H9 (cell line): ENCODE measurements around the gene SLC6A18. TPM values are rescaled to one million over a fixed set of nuclear protein-coding genes. Genes with fewer than 3 reads are reported as not detected.

Experiments used
- DNase-seq: peaks from one replicate; pipeline ENCODE4 v3.0.0-alpha.2; 2017
- H2AFZ ChIP-seq: one replicate; pipeline ENCODE4 v1.6.1; 2013; ENCODE audit warnings: mild to moderate bottlenecking, low read length, control low read depth, moderate library complexity
- H2AK5ac ChIP-seq: 2 replicates; pipeline ENCODE4 v1.6.1; 2013; ENCODE audit warnings: low read length, control low read depth, mixed read lengths; ENCODE audit not compliant: insufficient read length
- H2BK120ac ChIP-seq: one replicate; pipeline ENCODE4 v1.6.1; 2013; ENCODE audit warnings: low read depth, mild to moderate bottlenecking, low read length, control low read depth, inconsistent platforms; ENCODE audit not compliant: poor library complexity, severe bottlenecking
- H2BK12ac ChIP-seq: 2 replicates; pipeline ENCODE4 v1.6.1; 2013; ENCODE audit warnings: low read length, control low read depth, mixed read lengths, low read depth; ENCODE audit not compliant: insufficient read length
- H2BK15ac ChIP-seq: 2 replicates; pipeline ENCODE4 v1.6.1; 2013; ENCODE audit warnings: low read depth, low read length, control low read depth
- H2BK20ac ChIP-seq: one replicate; pipeline ENCODE4 v1.6.1; 2013; ENCODE audit warnings: low read depth, mild to moderate bottlenecking, low read length, control low read depth, inconsistent platforms; ENCODE audit not compliant: poor library complexity, severe bottlenecking
- H2BK5ac ChIP-seq: 2 replicates; pipeline ENCODE4 v1.6.1; 2013; ENCODE audit warnings: low read length, control low read depth, mixed read lengths; ENCODE audit not compliant: insufficient read length
- H3K14ac ChIP-seq: 2 replicates; pipeline ENCODE4 v1.6.1; 2013; ENCODE audit warnings: low read length, control low read depth; ENCODE audit not compliant: insufficient read depth
- H3K18ac ChIP-seq: 2 replicates; pipeline ENCODE4 v1.6.1; 2013; ENCODE audit warnings: low read depth, mild to moderate bottlenecking, mixed read lengths, low read length, control low read depth; ENCODE audit not compliant: insufficient read length
- H3K23ac ChIP-seq: 2 replicates; pipeline ENCODE4 v1.6.1; 2013; ENCODE audit warnings: low read length, control low read depth, mixed read lengths, low read depth; ENCODE audit not compliant: insufficient read length
- H3K23me2 ChIP-seq: 2 replicates; pipeline ENCODE4 v1.6.1; 2013; ENCODE audit warnings: low read depth, mild to moderate bottlenecking, mixed read lengths, low read length, control low read depth; ENCODE audit not compliant: insufficient read length, poor library complexity, severe bottlenecking
- H3K27ac ChIP-seq: 2 replicates; pipeline ENCODE4 v1.5.1; 2013; ENCODE audit warnings: low read length, control low read depth, mixed read lengths, low read depth; ENCODE audit not compliant: insufficient read length
- H3K27me3 ChIP-seq: 2 replicates; pipeline ENCODE4 v1.6.1; 2013; ENCODE audit warnings: low read length, control low read depth, inconsistent platforms; ENCODE audit not compliant: insufficient read depth
- H3K4ac ChIP-seq: 2 replicates; pipeline ENCODE4 v1.6.1; 2013; ENCODE audit warnings: low read depth, mild to moderate bottlenecking, control low read depth, inconsistent platforms, low read length, moderate library complexity
- H3K4me1 ChIP-seq: 2 replicates; pipeline ENCODE4 v1.6.1; 2013; ENCODE audit warnings: low read length, control low read depth, inconsistent platforms; ENCODE audit not compliant: insufficient read depth
- H3K4me2 ChIP-seq: 2 replicates; pipeline ENCODE4 v1.6.1; 2013; ENCODE audit warnings: low read length, control low read depth, mixed read lengths; ENCODE audit not compliant: insufficient read length, insufficient read depth
- H3K56ac ChIP-seq: 2 replicates; pipeline ENCODE4 v1.6.1; 2013; ENCODE audit warnings: low read depth, mild to moderate bottlenecking, mixed read lengths, low read length, control low read depth; ENCODE audit not compliant: insufficient read length
- H3K79me1 ChIP-seq: 2 replicates; pipeline ENCODE4 v1.6.1; 2013; ENCODE audit warnings: low read depth, mild to moderate bottlenecking, moderate library complexity, low read length, control low read depth, inconsistent platforms; ENCODE audit not compliant: insufficient read depth, poor library complexity, severe bottlenecking
- H3K79me2 ChIP-seq: 2 replicates; pipeline ENCODE4 v1.6.1; 2013; ENCODE audit warnings: low read length, control low read depth, inconsistent platforms; ENCODE audit not compliant: insufficient read depth
- H3K9ac ChIP-seq: 2 replicates; pipeline ENCODE4 v1.6.1; 2013; ENCODE audit warnings: low read length, control low read depth, mixed read lengths; ENCODE audit not compliant: insufficient read length; ENCODE audit errors: extremely low read depth
- H3K9me3 ChIP-seq: one replicate; pipeline ENCODE4 v1.6.1; 2013; ENCODE audit warnings: low read depth, low read length, inconsistent platforms; ENCODE audit not compliant: control insufficient read depth
- H3T11ph ChIP-seq: one replicate; pipeline ENCODE4 v1.6.1; 2013; ENCODE audit warnings: mild to moderate bottlenecking, low read length, control low read depth, inconsistent platforms
- H4K20me1 ChIP-seq: one replicate; pipeline ENCODE4 v1.6.1; 2013; ENCODE audit not compliant: control insufficient read depth, insufficient read length, insufficient read depth
- H4K5ac ChIP-seq: 2 replicates; pipeline ENCODE4 v1.6.1; 2013; ENCODE audit warnings: low read depth, mild to moderate bottlenecking, mixed read lengths, low read length, control low read depth; ENCODE audit not compliant: insufficient read length
- H4K8ac ChIP-seq: replicated peaks from 2 replicates; pipeline ENCODE4 v1.6.1; 2013; ENCODE audit warnings: low read length, control low read depth, mixed read lengths, low read depth; ENCODE audit not compliant: insufficient read length
- H4K91ac ChIP-seq: 2 replicates; pipeline ENCODE4 v1.6.1; 2013; ENCODE audit warnings: low read depth, mild to moderate bottlenecking, moderate library complexity, mixed read lengths, low read length, control low read depth; ENCODE audit not compliant: insufficient read length
- H3K27ac Mint-ChIP-seq, 3 experiments: 2 replicates in 2 of 3; 3 replicates in 1 of 3; pipeline ENCODE4 v1.8.0; 2020 to 2021; ENCODE audit warnings: mixed read lengths in 3 of 3, mild to moderate bottlenecking in 1 of 3, moderate library complexity in 1 of 3
- H3K27me3 Mint-ChIP-seq: 2 replicates; pipeline ENCODE4 v1.8.0; 2021; ENCODE audit warnings: low read depth, mild to moderate bottlenecking, moderate library complexity, mixed read lengths
- H3K36me3 Mint-ChIP-seq, 3 experiments: 2 replicates in 2 of 3; 3 replicates in 1 of 3; pipeline ENCODE4 v1.8.0; 2020 to 2021; ENCODE audit warnings: low read depth in 3 of 3, mixed read lengths in 3 of 3; ENCODE audit not compliant: insufficient read depth in 1 of 3
- H3K4me1 Mint-ChIP-seq, 2 experiments: 2 replicates each; pipeline ENCODE4 v1.8.0; 2020; ENCODE audit warnings: mixed read lengths in 2 of 2
- H3K4me3 Mint-ChIP-seq, 2 experiments: 2 replicates in 1 of 2; 3 replicates in 1 of 2; pipeline ENCODE4 v1.8.0; 2020 to 2021; ENCODE audit warnings: mild to moderate bottlenecking in 2 of 2, mixed read lengths in 2 of 2, moderate library complexity in 1 of 2
- H3K9me3 Mint-ChIP-seq, 2 experiments: 2 replicates in 1 of 2; 3 replicates in 1 of 2; pipeline ENCODE4 v1.8.0; 2020; ENCODE audit warnings: mild to moderate bottlenecking in 2 of 2, mixed read lengths in 2 of 2, moderate library complexity in 1 of 2
- WGBS: extraction: QIAGEN DNeasy Blood & Tissue Kit; methylation state at CpG from one replicate; pipeline ENCODE4 v1.1.7; 2013; ENCODE audit warnings: missing lambda C conversion rate, low lambda C conversion rate, mixed read lengths; ENCODE audit not compliant: insufficient read length; ENCODE audit errors: extremely low coverage; 5-methylcytosine and 5-hydroxymethylcytosine counted together
- total RNA-seq: library from RNA; stranded (reverse); gene quantifications from 2 replicates; pipeline ENCODE4 v1.2.1, GENCODE V29; 2021
- TF ChIP-seq, protein P1 (sequence below): fragments of 200-600 bp; sonication (generic); conservative IDR thresholded peaks from 3 replicates; pipeline ENCODE4 v1.8.0; 2021; ENCODE audit warnings: antibody characterized with exemption, mild to moderate bottlenecking

SLC6A18 gene
- total RNA-seq, 1 experiment from 2014 or later, result not detected

GRCh38 chr5:1205255-1206180 is 19.7 kb upstream of the SLC6A18 start:
- H2BK15ac ChIP-seq, result no peak overlapping the region

More at GRCh38 chr5:1205255-1206180, 19.7 kb upstream of the SLC6A18 start:
- peak overlapping the region in 1 of 2 experiments; percentile 43; a peak in 2 of 5 replicates for H3K4me3 Mint-ChIP-seq
- no peak overlapping the region for H3K18ac ChIP-seq
- H4K20me1 ChIP-seq, result no peaks in the 10 kb centered on the region
- H3K27me3 ChIP-seq, result no peaks in the 10 kb centered on the region
- no peak overlapping the region for H4K8ac ChIP-seq
- H3K23ac ChIP-seq, result no peak overlapping the region
- H2AK5ac ChIP-seq, result no peak overlapping the region
- H3K79me2 ChIP-seq, result no peaks in the 10 kb centered on the region
- TF ChIP-seq, protein P1, sequence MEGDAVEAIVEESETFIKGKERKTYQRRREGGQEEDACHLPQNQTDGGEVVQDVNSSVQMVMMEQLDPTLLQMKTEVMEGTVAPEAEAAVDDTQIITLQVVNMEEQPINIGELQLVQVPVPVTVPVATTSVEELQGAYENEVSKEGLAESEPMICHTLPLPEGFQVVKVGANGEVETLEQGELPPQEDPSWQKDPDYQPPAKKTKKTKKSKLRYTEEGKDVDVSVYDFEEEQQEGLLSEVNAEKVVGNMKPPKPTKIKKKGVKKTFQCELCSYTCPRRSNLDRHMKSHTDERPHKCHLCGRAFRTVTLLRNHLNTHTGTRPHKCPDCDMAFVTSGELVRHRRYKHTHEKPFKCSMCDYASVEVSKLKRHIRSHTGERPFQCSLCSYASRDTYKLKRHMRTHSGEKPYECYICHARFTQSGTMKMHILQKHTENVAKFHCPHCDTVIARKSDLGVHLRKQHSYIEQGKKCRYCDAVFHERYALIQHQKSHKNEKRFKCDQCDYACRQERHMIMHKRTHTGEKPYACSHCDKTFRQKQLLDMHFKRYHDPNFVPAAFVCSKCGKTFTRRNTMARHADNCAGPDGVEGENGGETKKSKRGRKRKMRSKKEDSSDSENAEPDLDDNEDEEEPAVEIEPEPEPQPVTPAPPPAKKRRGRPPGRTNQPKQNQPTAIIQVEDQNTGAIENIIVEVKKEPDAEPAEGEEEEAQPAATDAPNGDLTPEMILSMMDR, result no peak
- H3K56ac ChIP-seq, result no peak overlapping the region
- H2BK120ac ChIP-seq, result no peak overlapping the region
- H2BK5ac ChIP-seq, result no peak overlapping the region
- no peaks in the 10 kb centered on the region for H3K4me1 ChIP-seq
- no peak for DNase-seq
- no peaks in the 10 kb centered on the region for H3K23me2 ChIP-seq
- H4K5ac ChIP-seq, result no peak overlapping the region
- H3K9me3 Mint-ChIP-seq, result no peaks in the 10 kb centered on the region
- H3K14ac ChIP-seq, result no peak overlapping the region; the same call in 1 of the 2 replicates
- H3K4me2 ChIP-seq, result no peak overlapping the region
- H3T11ph ChIP-seq, result no peak overlapping the region
- H2BK20ac ChIP-seq, result no peak overlapping the region
- H3K9me3 ChIP-seq, result no peaks in the 10 kb centered on the region
- H3K4ac ChIP-seq, result no peak overlapping the region
- no peak overlapping the region for H3K9ac ChIP-seq
- no peaks in the 10 kb centered on the region for H3K36me3 Mint-ChIP-seq
- H3K27ac Mint-ChIP-seq, result peak overlapping the region in 2 of 3 experiments; percentile 16 to 44; a peak in 2 of 7 replicates
- H3K27me3 Mint-ChIP-seq, result peaks cover 8% of the 10 kb centered on the region
- no peaks in the 10 kb centered on the region for H3K79me1 ChIP-seq
- no CpG with 5 or more reads among the region's 11 CpGs for WGBS
- H2AFZ ChIP-seq, result no peak overlapping the region
- H4K91ac ChIP-seq, result no peak overlapping the region
- no peak overlapping the region for H3K27ac ChIP-seq
- H3K4me1 Mint-ChIP-seq, result peaks cover 9 to 16% of the 10 kb centered on the region in 2 experiments
- no peak overlapping the region for H2BK12ac ChIP-seq
